ENCODE data around the gene SERPINB6. TPM values are rescaled to one million over a fixed set of nuclear protein-coding genes. Genes with fewer than 3 reads are reported as not detected.

The SERPINB6 gene
- total and polyA plus RNA-seq, 4 donors = 24.0 to 32.4 (median 31.8) TPM

DNA sequence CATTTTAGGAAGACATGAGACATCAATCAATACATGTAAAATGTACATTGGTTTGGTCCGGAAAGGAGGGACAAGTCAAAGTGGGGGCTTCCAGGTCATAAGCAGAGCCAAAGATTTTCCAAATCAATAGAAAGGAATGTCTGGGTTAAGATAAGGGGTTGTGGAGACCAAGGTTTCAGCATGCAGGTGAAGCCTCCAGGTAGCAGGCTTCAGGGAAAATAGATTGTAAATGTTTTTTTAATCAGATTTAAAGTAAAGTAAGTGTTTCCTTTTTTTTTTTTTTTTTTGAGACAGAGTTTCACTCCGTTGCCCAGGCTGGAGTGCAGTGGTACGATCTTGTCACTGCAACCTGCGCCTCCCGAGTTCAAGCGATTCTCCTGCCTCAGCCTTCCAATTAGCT, 51.5 kb downstream of the SERPINB6 start:
- Histone ChIP-seq H3K9me3 (ENCODE audit: control insufficient read depth in 4 of 4, low read length in 3 of 4) (no peaks in the 10 kb centered on the region), H3K27ac (ENCODE audit: low read depth in 1 of 2, low read length in 2 of 2) (no peak overlapping the region), H3K9ac (ENCODE audit: low read depth in 1 of 2, low read length in 2 of 2) (no peak overlapping the region), H3K4me1 (ENCODE audit: control insufficient read depth in 4 of 4, insufficient read depth in 4 of 4, low read length in 3 of 4) (no peaks in the 10 kb centered on the region), H3K4me3 (ENCODE audit: low read depth in 1 of 3, low read length in 3 of 3) (no peak overlapping the region), H3K36me3 (ENCODE audit: control insufficient read depth in 4 of 4, insufficient read depth in 3 of 4, low read depth in 1 of 4, low read length in 3 of 4) (no peaks in the 10 kb centered on the region), H3K27me3 (ENCODE audit: control insufficient read depth in 4 of 4, insufficient read depth in 4 of 4, low read length in 3 of 4) (no peaks in the 10 kb centered on the region)
- 94% methylated on average over 6 of the region's 6 CpGs for WGBS
- no peak for DNase-seq (ENCODE audit: low spot score)
- no peak for TF ChIP-seq YY1 (IDR thresholded peaks at IDR 0.05)
- TF ChIP-seq, protein P1, sequence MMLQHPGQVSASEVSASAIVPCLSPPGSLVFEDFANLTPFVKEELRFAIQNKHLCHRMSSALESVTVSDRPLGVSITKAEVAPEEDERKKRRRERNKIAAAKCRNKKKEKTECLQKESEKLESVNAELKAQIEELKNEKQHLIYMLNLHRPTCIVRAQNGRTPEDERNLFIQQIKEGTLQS (IDR thresholded peaks at IDR 0.05) = no peak
- no peak for TF ChIP-seq GABPA (IDR thresholded peaks at IDR 0.05 in 1 of 2, conservative IDR thresholded peaks at IDR 0.05 in 1 of 2)
- TF ChIP-seq, protein P2, sequence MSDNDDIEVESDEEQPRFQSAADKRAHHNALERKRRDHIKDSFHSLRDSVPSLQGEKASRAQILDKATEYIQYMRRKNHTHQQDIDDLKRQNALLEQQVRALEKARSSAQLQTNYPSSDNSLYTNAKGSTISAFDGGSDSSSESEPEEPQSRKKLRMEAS (IDR thresholded peaks at IDR 0.05) = no peak

DNA sequence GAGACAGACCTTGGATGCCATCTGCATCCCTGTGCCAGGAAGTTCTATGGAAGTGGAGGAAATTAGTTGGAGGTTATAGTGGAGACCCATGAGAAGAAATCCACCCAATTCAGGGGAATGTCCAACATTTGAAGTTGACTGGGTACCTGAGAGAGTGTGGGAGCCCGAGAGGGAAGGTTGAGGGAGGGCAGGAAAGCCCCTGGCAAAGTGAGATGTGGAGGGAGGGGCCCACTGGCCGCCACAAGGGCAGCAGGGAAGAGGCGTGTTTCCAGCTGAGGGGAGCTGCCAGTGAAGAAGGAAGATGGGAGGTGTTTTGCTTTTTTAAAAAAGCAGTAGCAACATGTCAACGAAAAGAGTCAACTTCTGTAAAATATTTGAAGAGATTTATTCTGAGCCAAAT, 52.0 kb downstream of the SERPINB6 start:
- TF ChIP-seq HNF4A (conservative IDR thresholded peaks at IDR 0.05) = no peak
- TF ChIP-seq, protein P1 (IDR thresholded peaks at IDR 0.05) = no peak
- TF ChIP-seq, protein P3, sequence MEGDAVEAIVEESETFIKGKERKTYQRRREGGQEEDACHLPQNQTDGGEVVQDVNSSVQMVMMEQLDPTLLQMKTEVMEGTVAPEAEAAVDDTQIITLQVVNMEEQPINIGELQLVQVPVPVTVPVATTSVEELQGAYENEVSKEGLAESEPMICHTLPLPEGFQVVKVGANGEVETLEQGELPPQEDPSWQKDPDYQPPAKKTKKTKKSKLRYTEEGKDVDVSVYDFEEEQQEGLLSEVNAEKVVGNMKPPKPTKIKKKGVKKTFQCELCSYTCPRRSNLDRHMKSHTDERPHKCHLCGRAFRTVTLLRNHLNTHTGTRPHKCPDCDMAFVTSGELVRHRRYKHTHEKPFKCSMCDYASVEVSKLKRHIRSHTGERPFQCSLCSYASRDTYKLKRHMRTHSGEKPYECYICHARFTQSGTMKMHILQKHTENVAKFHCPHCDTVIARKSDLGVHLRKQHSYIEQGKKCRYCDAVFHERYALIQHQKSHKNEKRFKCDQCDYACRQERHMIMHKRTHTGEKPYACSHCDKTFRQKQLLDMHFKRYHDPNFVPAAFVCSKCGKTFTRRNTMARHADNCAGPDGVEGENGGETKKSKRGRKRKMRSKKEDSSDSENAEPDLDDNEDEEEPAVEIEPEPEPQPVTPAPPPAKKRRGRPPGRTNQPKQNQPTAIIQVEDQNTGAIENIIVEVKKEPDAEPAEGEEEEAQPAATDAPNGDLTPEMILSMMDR (IDR thresholded peaks at IDR 0.05; ENCODE audit: low read depth, low read length, missing input control) = no peak
- TF ChIP-seq GABPA (IDR thresholded peaks at IDR 0.05 in 1 of 2, conservative IDR thresholded peaks at IDR 0.05 in 1 of 2) = no peak
- no peak for TF ChIP-seq FOXA1 (IDR thresholded peaks at IDR 0.05)
- TF ChIP-seq TAF1 (conservative IDR thresholded peaks at IDR 0.05) = no peak
- TF ChIP-seq, protein P4, sequence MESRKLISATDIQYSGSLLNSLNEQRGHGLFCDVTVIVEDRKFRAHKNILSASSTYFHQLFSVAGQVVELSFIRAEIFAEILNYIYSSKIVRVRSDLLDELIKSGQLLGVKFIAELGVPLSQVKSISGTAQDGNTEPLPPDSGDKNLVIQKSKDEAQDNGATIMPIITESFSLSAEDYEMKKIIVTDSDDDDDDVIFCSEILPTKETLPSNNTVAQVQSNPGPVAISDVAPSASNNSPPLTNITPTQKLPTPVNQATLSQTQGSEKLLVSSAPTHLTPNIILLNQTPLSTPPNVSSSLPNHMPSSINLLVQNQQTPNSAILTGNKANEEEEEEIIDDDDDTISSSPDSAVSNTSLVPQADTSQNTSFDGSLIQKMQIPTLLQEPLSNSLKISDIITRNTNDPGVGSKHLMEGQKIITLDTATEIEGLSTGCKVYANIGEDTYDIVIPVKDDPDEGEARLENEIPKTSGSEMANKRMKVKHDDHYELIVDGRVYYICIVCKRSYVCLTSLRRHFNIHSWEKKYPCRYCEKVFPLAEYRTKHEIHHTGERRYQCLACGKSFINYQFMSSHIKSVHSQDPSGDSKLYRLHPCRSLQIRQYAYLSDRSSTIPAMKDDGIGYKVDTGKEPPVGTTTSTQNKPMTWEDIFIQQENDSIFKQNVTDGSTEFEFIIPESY (IDR thresholded peaks at IDR 0.05) = no peak
- no peak for TF ChIP-seq EGR1 (IDR thresholded peaks at IDR 0.05; ENCODE audit: low read depth in 2 of 2)
- TF ChIP-seq, protein P2 (IDR thresholded peaks at IDR 0.05) = no peak
- TF ChIP-seq RXRA (IDR thresholded peaks at IDR 0.05) = no peak
- no peak for TF ChIP-seq JUND (IDR thresholded peaks at IDR 0.05)
- no peak for TF ChIP-seq YY1 (IDR thresholded peaks at IDR 0.05)
- TF ChIP-seq SP1 (IDR thresholded peaks at IDR 0.05) = no peak
- TF ChIP-seq HNF4G (IDR thresholded peaks at IDR 0.05) = no peak
- no peak for TF ChIP-seq RAD21 (IDR thresholded peaks at IDR 0.05)
- TF ChIP-seq, protein P5, sequence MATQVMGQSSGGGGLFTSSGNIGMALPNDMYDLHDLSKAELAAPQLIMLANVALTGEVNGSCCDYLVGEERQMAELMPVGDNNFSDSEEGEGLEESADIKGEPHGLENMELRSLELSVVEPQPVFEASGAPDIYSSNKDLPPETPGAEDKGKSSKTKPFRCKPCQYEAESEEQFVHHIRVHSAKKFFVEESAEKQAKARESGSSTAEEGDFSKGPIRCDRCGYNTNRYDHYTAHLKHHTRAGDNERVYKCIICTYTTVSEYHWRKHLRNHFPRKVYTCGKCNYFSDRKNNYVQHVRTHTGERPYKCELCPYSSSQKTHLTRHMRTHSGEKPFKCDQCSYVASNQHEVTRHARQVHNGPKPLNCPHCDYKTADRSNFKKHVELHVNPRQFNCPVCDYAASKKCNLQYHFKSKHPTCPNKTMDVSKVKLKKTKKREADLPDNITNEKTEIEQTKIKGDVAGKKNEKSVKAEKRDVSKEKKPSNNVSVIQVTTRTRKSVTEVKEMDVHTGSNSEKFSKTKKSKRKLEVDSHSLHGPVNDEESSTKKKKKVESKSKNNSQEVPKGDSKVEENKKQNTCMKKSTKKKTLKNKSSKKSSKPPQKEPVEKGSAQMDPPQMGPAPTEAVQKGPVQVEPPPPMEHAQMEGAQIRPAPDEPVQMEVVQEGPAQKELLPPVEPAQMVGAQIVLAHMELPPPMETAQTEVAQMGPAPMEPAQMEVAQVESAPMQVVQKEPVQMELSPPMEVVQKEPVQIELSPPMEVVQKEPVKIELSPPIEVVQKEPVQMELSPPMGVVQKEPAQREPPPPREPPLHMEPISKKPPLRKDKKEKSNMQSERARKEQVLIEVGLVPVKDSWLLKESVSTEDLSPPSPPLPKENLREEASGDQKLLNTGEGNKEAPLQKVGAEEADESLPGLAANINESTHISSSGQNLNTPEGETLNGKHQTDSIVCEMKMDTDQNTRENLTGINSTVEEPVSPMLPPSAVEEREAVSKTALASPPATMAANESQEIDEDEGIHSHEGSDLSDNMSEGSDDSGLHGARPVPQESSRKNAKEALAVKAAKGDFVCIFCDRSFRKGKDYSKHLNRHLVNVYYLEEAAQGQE (IDR thresholded peaks at IDR 0.05) = no peak
- TF ChIP-seq FOXA2 (IDR thresholded peaks at IDR 0.05) = no peak
- TF ChIP-seq NR2F2 (IDR thresholded peaks at IDR 0.05) = no peak
- no peak for DNase-seq (ENCODE audit: low spot score)
- Histone ChIP-seq H3K4me3 (ENCODE audit: low read depth in 1 of 3, low read length in 3 of 3) (no peak overlapping the region), H3K36me3 (ENCODE audit: control insufficient read depth in 4 of 4, insufficient read depth in 3 of 4, low read depth in 1 of 4, low read length in 3 of 4) (no peaks in the 10 kb centered on the region), H3K27ac (ENCODE audit: low read depth in 1 of 2, low read length in 2 of 2) (no peak overlapping the region), H3K9me3 (ENCODE audit: control insufficient read depth in 4 of 4, low read length in 3 of 4) (no peaks in the 10 kb centered on the region), H3K9ac (ENCODE audit: low read depth in 1 of 2, low read length in 2 of 2) (no peak overlapping the region), H3K4me1 (ENCODE audit: control insufficient read depth in 4 of 4, insufficient read depth in 4 of 4, low read length in 3 of 4) (no peaks in the 10 kb centered on the region), H3K27me3 (ENCODE audit: control insufficient read depth in 4 of 4, insufficient read depth in 4 of 4, low read length in 3 of 4) (no peaks in the 10 kb centered on the region)
- WGBS = 72% methylated on average over 4 of the region's 4 CpGs
